Stimulated activated CD8-positive, alpha-beta memory T cell treated with anti-CD3 and anti-CD28 coated beads, Interleukin-12 subunit alpha, Interleukin-12 subunit beta, amount 100 ng/mL, for 24 hours (primary cell): Measurements from ENCODE around the gene UPB1.

ENCODE experiments used
- DNase-seq: peaks from one replicate; pipeline ENCODE4 v3.0.0-alpha.2; 2020; ENCODE audit errors: extremely low read depth

UPB1 gene

GRCh38 chr22:24494528-24495364 lies at the start of gene UPB1:
UPB1 (plus strand) TSS chr22:24495332; CDS start chr22:24495404, 72 bp downstream.
- DNase-seq = no peak

- no peak for DNase-seq
Observed at GRCh38 chr22:24445481-24446259, 49.5 kb upstream of the UPB1 start.

GRCh38 chr22:24446260-24446611 lies 48.9 kb upstream of the UPB1 start:
- DNase-seq = no peak

- no peak for DNase-seq
Observed at GRCh38 chr22:24450610-24451009, 44.5 kb upstream of the UPB1 start.

GRCh38 chr22:24451162-24451561 lies 44.0 kb upstream of the UPB1 start:
- DNase-seq = no peak

- no peak for DNase-seq
Observed at GRCh38 chr22:24453853-24454252, 41.3 kb upstream of the UPB1 start.

GRCh38 chr22:24455039-24455438 lies 40.1 kb upstream of the UPB1 start:
- DNase-seq = no peak

- no peak for DNase-seq
Observed at GRCh38 chr22:24455751-24456426, 39.2 kb upstream of the UPB1 start.

GRCh38 chr22:24457894-24458420 lies 37.2 kb upstream of the UPB1 start:
- no peak for DNase-seq

- DNase-seq = no peak
Observed at GRCh38 chr22:24459911-24460310, 35.2 kb upstream of the UPB1 start.

GRCh38 chr22:24460418-24461089 lies 34.6 kb upstream of the UPB1 start:
- DNase-seq = no peak

- no peak for DNase-seq
Observed at GRCh38 chr22:24463071-24463760, 31.9 kb upstream of the UPB1 start.

- no peak for DNase-seq
Observed at GRCh38 chr22:24465566-24465965, 29.6 kb upstream of the UPB1 start.

GRCh38 chr22:24465975-24466374 lies 29.2 kb upstream of the UPB1 start:
- DNase-seq = no peak

- DNase-seq = no peak
Observed at GRCh38 chr22:24466716-24467328, 28.3 kb upstream of the UPB1 start.

- no peak for DNase-seq
Observed at GRCh38 chr22:24467340-24467739, 27.8 kb upstream of the UPB1 start.

- DNase-seq = no peak
Observed at GRCh38 chr22:24471570-24471969, 23.6 kb upstream of the UPB1 start.

GRCh38 chr22:24473284-24473683 lies 21.8 kb upstream of the UPB1 start:
- no peak for DNase-seq

GRCh38 chr22:24474221-24474620 lies 20.9 kb upstream of the UPB1 start:
- DNase-seq = no peak

- DNase-seq = no peak
Observed at GRCh38 chr22:24474649-24475255, 20.4 kb upstream of the UPB1 start.
